Activated B cell treated with CpG ODN at 0.5 μM for 24 hours (primary cell): ENCODE measurements around the gene TOPORS. TPM values are rescaled to one million over a fixed set of nuclear protein-coding genes. Genes with fewer than 3 reads are reported as not detected.
A peak's percentile ranks its signal among the peaks of the same experiment; 100 is the strongest.

Experiments used
- ATAC-seq: fragments of 200-7000 bp; cut with Tn5 transposase; one replicate; pipeline ENCODE4 v1.10.0; 2021; ENCODE audit warnings: low read depth, mild to moderate bottlenecking, moderate library complexity
- CTCF ChIA-PET: fragments of 350-600 bp; sonication (Branson Sonifier 250); formaldehyde crosslinking; loops from one replicate; lab custom pipeline; 2021; ENCODE audit warnings: antibody characterized with exemption; lab: Charles Lee
- POLR2A ChIA-PET: fragments of 350-600 bp; sonication (Branson Sonifier 250); formaldehyde crosslinking; loops from one replicate; lab custom pipeline; 2021; ENCODE audit warnings: antibody characterized with exemption; lab: Charles Lee
- DNase-seq: peaks from one replicate; pipeline ENCODE4 v3.0.0; 2022
- H3K27ac Mint-ChIP-seq: one replicate; pipeline ENCODE4 v1.8.0; 2020; ENCODE audit warnings: mixed read lengths
- H3K27me3 Mint-ChIP-seq: one replicate; pipeline ENCODE4 v1.8.0; 2021; ENCODE audit warnings: mixed read lengths
- H3K36me3 Mint-ChIP-seq: one replicate; pipeline ENCODE4 v1.8.0; 2021; ENCODE audit warnings: low read depth, mixed read lengths
- H3K4me1 Mint-ChIP-seq: one replicate; pipeline ENCODE4 v1.8.0; 2021; ENCODE audit warnings: mixed read lengths
- H3K4me3 Mint-ChIP-seq: one replicate; pipeline ENCODE4 v1.8.0; 2020; ENCODE audit warnings: mild to moderate bottlenecking, mixed read lengths
- H3K9me3 Mint-ChIP-seq: one replicate; pipeline ENCODE4 v1.8.0; 2020; ENCODE audit warnings: mixed read lengths
- intact Hi-C: fragments of 100-400 bp; cut with micrococcal nuclease; formaldehyde crosslinking; loops from one replicate; pipeline ENCODE4 v1.15.1; 2024
- total RNA-seq: library from RNA; stranded (reverse); gene quantifications from 2 replicates; pipeline ENCODE4 v1.2.3, GENCODE V29; 2022
- TF ChIP-seq, protein P1 (sequence below): fragments of 200-600 bp; IDR thresholded peaks from one replicate; pipeline ENCODE4 v1.8.0; 2022; ENCODE audit warnings: antibody characterized with exemption, mild to moderate bottlenecking

The TOPORS gene
- total RNA-seq, 1 donor from 2014 or later: 15.6 TPM

DNA sequence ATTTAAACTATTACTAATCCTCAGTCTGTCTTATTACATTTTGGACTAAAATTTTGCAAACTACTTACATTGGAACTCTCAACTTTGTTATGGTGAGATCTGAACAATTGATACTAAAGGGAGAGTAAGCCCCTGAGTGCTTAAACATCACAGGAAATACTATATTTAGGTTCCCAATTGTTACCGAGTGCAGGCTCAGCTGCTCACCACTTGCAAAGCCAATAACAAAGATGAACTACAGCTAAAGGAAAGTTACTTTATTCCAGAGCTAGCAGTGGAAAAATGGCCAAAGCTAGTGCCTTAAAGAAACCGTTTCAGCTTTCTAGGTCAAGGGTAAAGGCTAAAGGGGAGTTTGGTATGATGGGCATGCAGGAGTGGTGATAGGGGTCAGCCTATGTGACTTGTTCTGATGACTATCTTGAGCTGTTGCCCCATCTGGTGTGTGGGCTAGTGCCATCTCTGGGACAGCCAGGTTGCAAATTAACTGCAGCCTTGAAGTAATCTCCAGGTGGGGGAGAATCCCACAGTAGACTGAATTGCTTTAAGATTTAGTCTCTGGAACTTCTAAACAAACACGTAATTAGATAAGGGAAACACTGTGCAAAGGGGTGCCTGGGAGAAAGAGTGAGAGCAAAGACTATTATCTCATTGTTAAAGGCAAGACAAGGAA lies 28.4 kb upstream of the TOPORS start:
- CTCF ChIA-PET: interaction anchor here (1.1 to 12.2 kb wide), 15 partner anchors 8 to 646 kb away, joined by 3 to 440 read pairs (median 5); partner anchors contain the start of gene ACO1
- ATAC-seq: no peak
- H3K9me3 Mint-ChIP-seq: no peaks in the 10 kb centered on the region
- H3K4me3 Mint-ChIP-seq: no peak overlapping the region
- no peak overlapping the region for H3K27ac Mint-ChIP-seq
- peaks cover 24% of the 10 kb centered on the region for H3K27me3 Mint-ChIP-seq
- H3K4me1 Mint-ChIP-seq: no peaks in the 10 kb centered on the region
- POLR2A ChIA-PET: interaction anchor here (1.5 kb wide), 1 partner anchor 202 kb away, joined by 3 read pairs; no protein-coding TSS in a partner anchor
- DNase-seq: no peak
- TF ChIP-seq, protein P1, sequence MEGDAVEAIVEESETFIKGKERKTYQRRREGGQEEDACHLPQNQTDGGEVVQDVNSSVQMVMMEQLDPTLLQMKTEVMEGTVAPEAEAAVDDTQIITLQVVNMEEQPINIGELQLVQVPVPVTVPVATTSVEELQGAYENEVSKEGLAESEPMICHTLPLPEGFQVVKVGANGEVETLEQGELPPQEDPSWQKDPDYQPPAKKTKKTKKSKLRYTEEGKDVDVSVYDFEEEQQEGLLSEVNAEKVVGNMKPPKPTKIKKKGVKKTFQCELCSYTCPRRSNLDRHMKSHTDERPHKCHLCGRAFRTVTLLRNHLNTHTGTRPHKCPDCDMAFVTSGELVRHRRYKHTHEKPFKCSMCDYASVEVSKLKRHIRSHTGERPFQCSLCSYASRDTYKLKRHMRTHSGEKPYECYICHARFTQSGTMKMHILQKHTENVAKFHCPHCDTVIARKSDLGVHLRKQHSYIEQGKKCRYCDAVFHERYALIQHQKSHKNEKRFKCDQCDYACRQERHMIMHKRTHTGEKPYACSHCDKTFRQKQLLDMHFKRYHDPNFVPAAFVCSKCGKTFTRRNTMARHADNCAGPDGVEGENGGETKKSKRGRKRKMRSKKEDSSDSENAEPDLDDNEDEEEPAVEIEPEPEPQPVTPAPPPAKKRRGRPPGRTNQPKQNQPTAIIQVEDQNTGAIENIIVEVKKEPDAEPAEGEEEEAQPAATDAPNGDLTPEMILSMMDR: no peak
- intact Hi-C loops: loop anchor here (1.0 kb wide), 1 partner anchor 388 kb away; no protein-coding TSS in a partner anchor
- no peaks in the 10 kb centered on the region for H3K36me3 Mint-ChIP-seq

DNA sequence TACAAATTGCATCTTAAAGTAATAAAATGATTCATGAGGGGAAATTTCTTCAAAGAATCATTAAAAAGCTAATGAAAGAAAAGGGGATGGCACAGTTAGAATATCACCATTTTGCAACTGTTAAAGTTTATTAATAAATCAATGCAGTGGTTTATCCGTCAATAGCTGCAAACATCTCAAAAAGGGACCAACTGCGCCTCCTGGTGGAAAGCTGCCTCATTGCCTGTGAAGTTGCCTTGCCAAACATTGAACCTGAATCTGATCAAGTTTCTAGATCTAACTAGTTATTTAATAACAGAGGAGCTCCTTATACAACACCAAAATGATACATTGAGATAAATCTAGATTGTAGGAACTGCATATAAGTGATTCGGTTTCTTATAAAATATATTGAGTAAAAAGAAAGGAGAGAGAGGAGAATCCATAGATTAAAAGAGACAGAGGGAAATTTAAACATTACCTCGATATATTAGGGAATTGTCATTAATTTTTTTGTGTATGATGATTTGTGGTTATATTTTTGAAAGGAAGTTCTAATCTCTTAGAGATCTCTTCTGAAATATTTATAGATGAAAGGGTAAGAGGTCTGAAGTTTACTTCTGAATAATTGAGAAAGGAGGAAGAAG lies 27.4 kb upstream of the TOPORS start:
- DNase-seq (peak; percentile 59), ATAC-seq (peak; percentile 64)
- intact Hi-C loops: loop anchor here (1.0 kb wide), 1 partner anchor 201 kb away; no protein-coding TSS in a partner anchor
- TF ChIP-seq, protein P1: peak; percentile 97
- Mint-ChIP-seq H3K36me3 (no peaks in the 10 kb centered on the region), H3K27ac (no peak overlapping the region), H3K4me1 (no peaks in the 10 kb centered on the region), H3K27me3 (peaks cover 20% of the 10 kb centered on the region), H3K4me3 (no peak overlapping the region), H3K9me3 (no peaks in the 10 kb centered on the region)
- POLR2A ChIA-PET: interaction anchor here (1.0 to 1.6 kb wide), 5 partner anchors 28 to 201 kb away, joined by 3 read pairs; partner anchors contain the start of genes ACO1, SMIM27 and TOPORS
- CTCF ChIA-PET: interaction anchor here (0.7 to 12.2 kb wide), 19 partner anchors 9 to 393 kb away, joined by 3 to 440 read pairs (median 6); partner anchors contain the start of genes ACO1 and RIGI

DNA sequence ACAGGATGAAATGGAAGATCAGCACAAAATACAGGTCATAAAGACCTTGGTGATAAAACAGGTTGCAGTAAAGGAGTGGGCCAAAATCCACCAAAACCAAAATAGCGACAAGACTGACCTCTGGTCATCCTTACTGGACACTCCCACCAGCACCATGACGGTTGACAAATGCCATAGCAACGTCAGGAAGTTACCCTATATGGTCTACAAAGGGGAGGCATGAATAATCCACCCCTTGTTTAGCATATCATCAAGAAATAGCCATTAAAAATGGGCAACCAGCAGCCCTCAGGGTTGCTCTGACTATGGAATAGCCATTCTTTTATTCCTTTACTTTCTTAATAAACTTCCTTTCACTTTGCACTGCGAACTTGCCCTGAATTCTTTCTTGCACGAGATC lies 26.6 kb upstream of the TOPORS start:
- Mint-ChIP-seq H3K36me3 (no peaks in the 10 kb centered on the region), H3K27me3 (peaks cover 17% of the 10 kb centered on the region), H3K27ac (no peak overlapping the region), H3K4me3 (no peak overlapping the region), H3K9me3 (no peaks in the 10 kb centered on the region), H3K4me1 (no peaks in the 10 kb centered on the region)
- intact Hi-C loops: loop anchor here (1.0 kb wide), 1 partner anchor 200 kb away; no protein-coding TSS in a partner anchor
- CTCF ChIA-PET: interaction anchor here (0.7 to 12.2 kb wide), 13 partner anchors 10 to 394 kb away, joined by 3 to 440 read pairs (median 8); partner anchors contain the start of genes ACO1 and RIGI
- TF ChIP-seq, protein P1: no peak
- POLR2A ChIA-PET: interaction anchor here (1.0 to 1.6 kb wide), 4 partner anchors 27 to 200 kb away, joined by 3 read pairs; partner anchors contain the start of genes ACO1, SMIM27 and TOPORS
- ATAC-seq (no peak), DNase-seq (no peak)

DNA sequence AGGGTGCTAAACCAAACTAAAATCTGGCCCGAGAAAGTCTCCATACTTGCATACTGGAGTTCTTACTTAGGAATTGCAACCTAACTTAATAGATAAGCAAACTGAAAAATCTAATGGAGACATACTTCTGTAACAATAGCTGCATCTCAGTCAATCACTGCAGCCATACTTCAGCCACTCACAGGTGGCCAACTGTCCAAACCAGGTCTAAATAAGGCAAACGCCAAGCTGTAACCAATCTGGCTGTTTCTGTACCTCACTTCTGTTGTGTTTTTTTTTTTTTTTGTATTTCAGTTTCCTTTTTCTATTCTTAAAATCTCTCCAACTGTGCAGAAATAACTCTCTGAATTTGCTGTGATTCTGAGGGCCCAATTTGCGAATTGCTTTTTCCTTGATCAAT lies 24.9 kb upstream of the TOPORS start:
- no peak for DNase-seq

More for the DNA sequence above, 24.9 kb upstream of the TOPORS start:
- Mint-ChIP-seq H3K27me3 (peaks cover 17% of the 10 kb centered on the region), H3K9me3 (no peaks in the 10 kb centered on the region), H3K27ac (no peak overlapping the region), H3K4me3 (no peak overlapping the region), H3K4me1 (peaks cover 11% of the 10 kb centered on the region), H3K36me3 (peaks cover 8% of the 10 kb centered on the region)
- CTCF ChIA-PET: interaction anchor here (12.2 kb wide), 1 partner anchor 199 kb away, joined by 440 read pairs; no protein-coding TSS in a partner anchor
- POLR2A ChIA-PET: no interaction called here
- ATAC-seq: no peak
- intact Hi-C loops: no loop called here
- TF ChIP-seq, protein P1: no peak
